HG02852 (cell line): ENCODE measurements around the gene IQCK.

Source experiments
- ATAC-seq: cut with Tn5 transposase; IDR thresholded peaks from one replicate; pipeline ENCODE4 v1.9.1; 2021; ENCODE audit warnings: mild to moderate bottlenecking, moderate library complexity; ENCODE audit not compliant: unreplicated experiment

Gene IQCK

GRCh38 chr16:19856120-19856519 is 138.0 kb downstream of the IQCK start:
- no peak for ATAC-seq

GRCh38 chr16:19857593-19858339 is 139.7 kb downstream of the IQCK start:
- ATAC-seq: no peak

- ATAC-seq: no peak
Measured at GRCh38 chr16:19858340-19859018, 140.4 kb downstream of the IQCK start.

GRCh38 chr16:19859166-19859565 is 141.1 kb downstream of the IQCK start:
- ATAC-seq: no peak

- ATAC-seq: no peak
Measured at GRCh38 chr16:19859603-19860002, 141.5 kb downstream of the IQCK start.

- ATAC-seq: no peak
Measured at GRCh38 chr16:19860166-19861041, 142.3 kb downstream of the IQCK start.

- ATAC-seq: no peak
Measured at GRCh38 chr16:19861133-19861532, 143.1 kb downstream of the IQCK start.

GRCh38 chr16:19861811-19862327 is 143.8 kb downstream of the IQCK start:
- ATAC-seq: no peak

- no peak for ATAC-seq
Measured at GRCh38 chr16:19863990-19864389, 145.9 kb downstream of the IQCK start.

GRCh38 chr16:19864566-19864965 is 146.5 kb downstream of the IQCK start:
- no peak for ATAC-seq

GRCh38 chr16:19868421-19868820 is 150.3 kb downstream of the IQCK start:
- ATAC-seq: no peak

GRCh38 chr16:19871721-19872120 is 153.7 kb downstream of the IQCK start:
- ATAC-seq: no peak

- ATAC-seq: no peak
Measured at GRCh38 chr16:19872179-19872863, 154.2 kb downstream of the IQCK start.

GRCh38 chr16:19872935-19873334 is 154.9 kb downstream of the IQCK start:
- ATAC-seq: no peak

- ATAC-seq: no peak
Measured at GRCh38 chr16:19874026-19874425, 156.0 kb downstream of the IQCK start.

GRCh38 chr16:19874851-19875546 is 156.9 kb downstream of the IQCK start:
- ATAC-seq: no peak

- no peak for ATAC-seq
Measured at GRCh38 chr16:19875900-19876299, 157.8 kb downstream of the IQCK start.

GRCh38 chr16:19876501-19877059 is 158.5 kb downstream of the IQCK start:
- ATAC-seq: no peak

GRCh38 chr16:19878757-19879156 is 160.7 kb downstream of the IQCK start:
- no peak for ATAC-seq
